ENCODE data around the gene CHMP4B.
"Not testable (repeated sequence)": the region's sequence is repeated elsewhere in the genome, so short reads cannot be mapped to it uniquely, and the experiment has no call there.

CHMP4B gene

GRCh38 chr20:33790566-33790965, 20.6 kb upstream of the CHMP4B start:
- no peak for DNase-seq

GRCh38 chr20:33791021-33791420, 20.1 kb upstream of the CHMP4B start:
- DNase-seq, result no peak

GRCh38 chr20:33791540-33791939, 19.6 kb upstream of the CHMP4B start:
- DNase-seq, result no peak

DNA sequence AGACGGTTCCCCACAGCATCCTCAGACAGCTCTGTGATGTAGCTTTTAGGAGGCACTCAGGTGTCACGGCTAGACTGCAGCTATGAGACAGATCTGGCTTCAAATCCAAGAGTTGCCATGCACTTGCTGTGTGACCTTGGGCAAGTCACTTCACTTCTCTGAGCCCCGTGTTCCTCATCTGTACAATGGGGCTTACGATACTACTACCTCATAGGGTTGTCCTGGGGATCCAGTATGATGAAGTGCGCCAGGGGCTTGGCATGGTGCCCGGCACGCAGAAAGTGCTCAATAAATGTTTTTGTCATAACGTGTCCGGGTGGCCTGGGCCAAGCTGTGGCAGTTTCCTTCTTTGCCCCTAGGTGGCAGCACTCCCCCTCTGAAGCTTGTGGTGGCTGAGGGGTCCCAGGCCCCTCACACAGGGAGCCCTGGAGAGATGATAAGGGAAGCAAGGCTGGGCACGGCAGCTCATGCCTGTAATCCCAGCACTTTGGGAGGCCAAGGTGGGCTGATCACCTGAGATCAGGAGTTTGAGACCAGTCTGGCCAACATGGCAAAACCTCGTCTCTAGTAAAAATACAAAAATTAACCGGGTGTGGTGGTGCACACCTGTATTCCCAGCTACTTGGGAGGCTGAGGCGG, 19.1 kb upstream of the CHMP4B start:
- peak; percentile 58 for DNase-seq

DNA sequence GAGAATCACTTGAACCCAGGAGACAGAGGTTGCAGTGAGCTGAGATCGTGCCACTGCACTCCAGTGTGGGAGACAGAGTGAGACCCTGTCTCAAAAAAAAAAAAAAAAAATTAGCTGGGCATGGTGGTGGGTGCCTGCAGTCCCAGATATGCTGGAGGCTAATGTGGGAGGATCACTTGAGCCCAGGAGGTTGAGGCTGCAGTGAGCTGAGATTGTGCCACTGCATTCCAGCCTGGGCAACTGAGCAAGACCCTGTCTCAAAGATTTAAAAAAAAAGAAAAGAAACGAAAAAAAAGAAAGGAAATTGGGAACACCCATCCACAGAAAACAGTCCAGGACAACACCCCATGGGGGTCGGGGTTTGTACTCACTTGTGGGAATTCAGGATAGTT, 18.6 kb upstream of the CHMP4B start:
- not testable (repeated sequence) for DNase-seq

GRCh38 chr20:33793011-33793931, 17.9 kb upstream of the CHMP4B start:
- peak; percentile 29 for DNase-seq

DNA sequence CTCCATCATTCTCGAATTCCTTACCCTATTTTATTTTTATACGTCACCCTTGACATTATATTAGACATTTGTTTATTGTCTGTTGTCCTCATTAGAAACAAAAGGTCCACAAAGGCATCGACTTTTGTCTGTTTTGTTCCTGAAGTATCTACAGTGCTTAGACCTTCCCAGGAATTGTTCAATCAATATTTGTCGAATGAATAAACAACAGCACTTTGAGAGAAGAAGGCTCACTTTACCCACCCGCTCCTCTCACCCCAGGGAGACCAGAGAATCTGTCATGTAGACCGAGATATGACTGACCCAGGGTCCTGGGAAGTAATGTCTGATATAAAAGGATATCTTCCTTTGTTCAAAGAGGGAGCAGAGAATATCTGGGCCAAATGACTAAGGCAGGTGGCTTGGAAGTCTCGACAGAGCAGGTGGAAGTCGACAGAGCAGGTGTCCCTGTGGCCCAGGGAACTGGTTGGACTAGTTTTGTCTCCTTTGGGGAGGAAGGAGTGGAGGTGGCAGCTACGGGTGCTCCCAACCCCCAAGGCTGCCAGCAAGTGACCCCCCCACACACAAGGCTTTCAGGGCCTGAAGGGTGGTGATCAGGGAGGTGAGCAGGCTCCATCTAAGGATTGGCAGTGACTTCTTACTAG, 14.8 kb upstream of the CHMP4B start:
- DNase-seq, result no peak

DNA sequence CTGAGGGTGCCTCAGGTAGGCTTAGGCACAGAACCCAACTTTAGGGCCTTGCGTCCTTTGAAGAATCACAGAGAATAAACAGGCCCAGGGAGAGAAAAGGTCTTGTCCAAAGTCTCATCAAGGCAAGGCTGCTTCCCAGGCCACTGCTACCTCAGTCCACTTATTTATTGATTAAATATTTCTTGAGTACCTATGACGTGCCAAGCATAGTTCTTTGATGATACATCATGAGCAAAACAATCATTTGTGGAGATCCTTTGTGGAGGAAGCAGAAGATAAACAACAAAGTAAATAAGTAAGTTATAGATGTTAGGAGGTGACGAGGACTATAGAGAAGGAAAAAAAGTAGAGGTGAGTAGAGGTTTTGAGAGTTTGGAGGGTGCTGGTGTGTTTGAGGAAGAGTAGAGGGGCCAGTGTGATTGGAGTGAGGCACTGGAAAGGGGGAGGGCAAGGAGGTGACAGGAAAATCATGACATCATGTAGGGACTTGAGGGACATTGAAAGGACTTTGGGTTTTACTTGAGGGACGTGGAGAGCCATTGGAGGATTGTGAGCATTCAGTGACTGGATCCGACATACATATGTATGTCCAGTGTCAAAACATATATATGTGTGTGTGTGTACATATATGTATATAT, 14.1 kb upstream of the CHMP4B start:
- no peak for DNase-seq

DNA sequence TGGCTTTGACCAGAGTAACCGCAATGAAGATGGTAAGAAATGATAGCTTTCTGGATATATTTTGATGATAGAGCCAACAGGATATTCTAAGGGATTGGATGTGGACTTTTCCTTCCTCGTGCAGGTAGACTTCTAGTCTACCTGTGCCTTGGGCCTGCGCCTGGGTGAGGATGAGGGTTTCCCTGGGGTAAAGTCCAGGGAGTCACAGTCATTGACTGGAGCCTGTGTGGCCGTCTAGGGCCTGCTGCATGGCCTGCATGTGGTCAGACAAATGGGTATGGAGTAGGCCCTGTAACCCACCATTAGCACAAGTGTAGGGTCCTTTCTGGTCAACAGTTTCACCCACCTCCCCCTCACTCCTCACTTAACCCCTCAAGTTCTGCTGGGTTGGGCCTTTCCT, 12.7 kb upstream of the CHMP4B start:
- DNase-seq, result no peak

DNA sequence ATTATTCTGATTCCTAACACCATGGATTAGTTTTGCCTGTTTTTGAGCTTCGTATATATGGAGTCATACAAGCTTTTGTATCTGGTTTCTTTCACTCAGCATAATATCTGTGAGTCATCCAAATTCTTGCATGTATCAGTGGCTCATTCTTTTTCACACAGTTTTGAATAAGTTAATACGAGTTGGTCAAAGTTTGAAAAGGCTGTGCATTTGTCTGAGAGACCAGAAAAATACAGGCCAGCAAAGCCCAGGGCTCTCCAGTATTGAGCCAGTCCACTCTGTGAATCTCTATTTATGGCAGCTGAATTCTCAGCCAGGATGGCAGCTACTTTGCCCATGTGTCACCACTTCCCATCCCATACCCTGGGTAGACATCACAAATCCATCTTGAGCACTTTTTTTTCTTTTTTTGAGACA, 7.2 kb upstream of the CHMP4B start:
- DNase-seq, result no peak

DNA sequence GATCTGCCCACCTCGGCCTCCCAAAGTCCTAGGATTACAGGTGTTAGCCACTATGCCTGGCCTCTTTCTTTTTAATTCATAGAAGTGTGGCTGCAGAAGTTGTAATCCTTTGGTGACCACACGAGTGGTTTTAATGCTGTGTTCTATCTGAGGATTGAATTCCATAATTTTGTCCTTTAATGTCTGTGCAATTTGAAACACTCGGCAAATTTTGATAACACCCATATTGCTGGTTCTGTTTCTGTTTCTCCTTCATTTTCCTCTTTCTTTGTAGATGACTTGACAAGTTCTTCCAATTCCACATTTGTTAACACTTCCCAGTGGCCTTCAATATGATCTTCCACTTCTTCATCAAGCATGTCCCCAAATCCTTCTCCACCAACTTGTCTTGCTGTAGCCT, 2.8 kb upstream of the CHMP4B start:
- DNase-seq, result no peak

- no peak for DNase-seq
These were observed 889 bp upstream of the CHMP4B start for GRCh38 chr20:33810259-33810658.

GRCh38 chr20:33811776-33812151, 616 bp downstream of the CHMP4B start:
- no peak for DNase-seq

DNA sequence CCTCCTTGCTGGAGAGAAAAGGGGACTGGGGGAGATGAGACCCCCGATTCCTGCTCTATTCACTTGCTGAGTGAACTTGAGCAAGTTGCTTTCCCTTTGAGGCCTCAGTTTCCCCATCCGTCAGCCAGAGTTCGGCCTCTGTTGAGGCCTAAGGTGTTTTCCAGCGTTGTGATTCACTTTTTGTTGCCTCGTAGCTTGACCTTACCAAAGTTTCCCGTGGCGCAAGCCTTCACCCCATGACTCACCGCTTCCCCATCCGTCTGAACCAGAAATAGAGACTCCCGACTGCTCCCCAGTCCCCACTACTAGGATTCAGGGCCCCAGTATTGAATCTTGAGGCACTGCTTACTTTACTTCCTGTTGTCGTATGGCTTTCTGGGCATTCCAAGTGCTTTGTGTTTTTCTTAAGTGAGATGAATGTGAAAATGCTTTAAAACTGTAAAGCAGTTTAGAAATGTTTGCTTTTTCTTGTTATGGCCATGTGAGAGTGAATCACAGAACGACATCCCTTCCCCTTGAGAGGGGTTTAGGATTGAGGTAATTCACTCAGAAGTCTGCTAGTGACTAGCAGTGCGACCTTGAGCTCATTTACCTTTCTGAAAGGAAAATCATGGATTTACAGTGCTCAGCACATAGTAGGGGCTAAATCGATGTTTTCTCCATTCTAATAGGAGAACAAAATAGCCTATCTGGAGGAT, 1.2 kb downstream of the CHMP4B start:
- DNase-seq, result no peak

DNA sequence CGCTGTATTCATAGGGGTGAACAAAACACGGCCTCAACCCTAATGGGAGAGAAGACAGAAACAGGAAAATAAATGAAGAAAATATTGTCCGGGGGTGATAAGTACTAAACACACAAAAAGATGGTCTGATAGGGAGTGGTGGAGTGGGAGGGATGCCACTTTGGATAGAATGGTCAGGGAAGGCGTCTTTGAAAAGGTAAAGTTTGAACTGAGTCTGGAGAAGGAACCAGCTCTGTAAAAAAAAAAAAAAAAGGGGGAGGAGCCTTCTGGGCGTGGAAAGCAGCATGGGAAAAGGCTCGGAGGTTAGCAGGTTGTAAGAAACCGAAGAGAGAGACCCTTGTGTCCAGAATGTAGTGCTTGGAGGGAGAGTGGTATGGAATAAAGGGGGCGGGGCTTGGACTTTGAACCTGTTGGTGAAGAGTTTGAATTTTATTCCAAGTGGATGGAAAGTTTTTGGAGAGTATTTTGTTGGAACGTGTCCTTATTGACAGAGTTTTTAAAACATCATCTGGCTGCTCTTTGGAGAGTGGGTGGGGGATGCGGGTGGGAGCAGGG, 1.8 kb downstream of the CHMP4B start:
- DNase-seq, result no peak

GRCh38 chr20:33814238-33814712, 3.1 kb downstream of the CHMP4B start:
- no peak for DNase-seq

- DNase-seq, result no peak
These were observed 4.5 kb downstream of the CHMP4B start for GRCh38 chr20:33815671-33816070.

DNA sequence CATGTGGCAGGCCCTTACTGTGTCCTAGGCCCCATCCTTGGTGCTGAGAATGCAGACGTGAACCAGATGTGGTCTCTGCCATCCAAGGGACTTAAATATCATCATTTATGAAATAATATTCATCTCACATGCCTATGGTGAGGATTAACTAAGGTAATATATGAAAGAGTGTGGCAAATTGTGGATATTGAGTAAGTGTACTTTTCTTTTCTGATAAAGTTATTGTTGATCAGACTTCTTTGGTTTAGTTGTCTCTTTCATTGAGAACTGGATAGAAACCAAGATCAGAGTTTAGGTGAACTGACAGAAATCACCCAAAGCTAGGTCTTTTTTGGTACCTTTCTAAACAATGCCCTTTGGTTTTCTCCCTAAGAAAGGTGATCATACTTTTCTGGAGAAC, 5.0 kb downstream of the CHMP4B start:
- DNase-seq, result no peak

GRCh38 chr20:33817411-33817810, 6.3 kb downstream of the CHMP4B start:
- DNase-seq, result no peak

DNA sequence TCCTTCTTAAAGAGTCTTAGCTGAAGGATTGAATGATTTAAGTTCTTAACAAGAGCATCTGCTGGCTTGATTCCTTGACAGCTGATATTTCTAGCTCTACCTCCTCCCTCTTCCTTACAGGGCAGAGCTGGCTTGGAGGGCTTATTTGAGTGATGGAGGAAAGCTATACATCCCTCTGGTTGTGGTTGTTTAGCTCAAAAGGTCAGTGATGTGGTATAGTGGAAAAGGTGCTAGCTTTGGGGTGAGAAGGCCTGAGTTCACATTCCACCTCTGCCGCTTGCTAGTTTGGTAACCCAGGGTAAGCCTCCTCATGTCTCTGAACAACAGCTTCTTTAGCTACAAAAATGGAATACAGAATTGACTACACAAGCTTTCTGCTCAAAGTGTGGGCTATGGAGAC, 8.3 kb downstream of the CHMP4B start:
- DNase-seq, result no peak

- no peak for DNase-seq
These were observed 9.2 kb downstream of the CHMP4B start for GRCh38 chr20:33820362-33820761.

DNA sequence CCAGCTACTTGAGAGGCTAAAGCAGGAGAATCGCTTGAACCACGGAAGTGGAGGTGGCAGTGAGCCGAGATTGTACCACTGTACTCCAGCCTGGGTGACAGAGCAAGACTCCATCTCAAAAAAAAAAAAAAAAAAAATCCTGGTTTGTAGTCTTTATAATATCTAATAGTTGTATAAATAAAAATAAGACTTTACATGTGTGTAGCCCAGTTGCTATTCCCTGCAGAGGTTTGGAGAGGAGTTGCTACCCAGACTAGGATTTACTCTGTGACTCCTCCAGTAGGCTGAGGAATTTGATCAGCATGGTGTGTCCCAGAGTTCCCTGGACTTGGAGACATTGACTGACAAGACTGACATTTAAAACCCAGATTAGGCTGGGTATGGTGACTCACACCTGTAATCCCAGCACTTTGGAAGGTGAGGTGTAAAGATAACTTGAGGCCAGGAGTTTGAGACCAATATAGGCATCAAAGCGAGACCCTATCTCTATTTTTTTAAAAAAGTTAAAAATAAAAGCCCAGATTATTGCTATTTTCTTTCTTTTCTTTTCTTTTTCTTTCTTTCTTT, 10.2 kb downstream of the CHMP4B start:
- no peak for DNase-seq
